Muscle layer of duodenum (tissue), 2 donors: Measurements from ENCODE around the gene PLA2G2F.

Experiments
- H3K27ac ChIP-seq: one replicate; pipeline ENCODE4 v1.7.0; 2013; ENCODE audit warnings: mild to moderate bottlenecking, low read length
- H3K27me3 ChIP-seq: one replicate; pipeline ENCODE4 v1.7.0; 2013; ENCODE audit warnings: low read depth, mild to moderate bottlenecking, control low read depth, low read length
- H3K36me3 ChIP-seq, 2 donors: one replicate each; pipeline ENCODE4 v1.7.0; 2013; ENCODE audit warnings: low read length in 2 of 2, control low read depth in 1 of 2, mild to moderate bottlenecking in 1 of 2; ENCODE audit not compliant: insufficient read depth in 2 of 2, control insufficient read depth in 1 of 2
- H3K4me1 ChIP-seq, 2 donors: one replicate each; pipeline ENCODE4 v1.7.0; 2013; ENCODE audit warnings: low read length in 2 of 2, mild to moderate bottlenecking in 2 of 2, control low read depth in 1 of 2, moderate library complexity in 1 of 2; ENCODE audit not compliant: insufficient read depth in 2 of 2, control insufficient read depth in 1 of 2
- H3K4me3 ChIP-seq, 2 donors: one replicate each; pipeline ENCODE4 v1.7.0; 2013; ENCODE audit warnings: low read length in 2 of 2, low read depth in 1 of 2, mild to moderate bottlenecking in 1 of 2
- H3K9me3 ChIP-seq, 2 donors: one replicate each; pipeline ENCODE4 v1.7.0; 2013; ENCODE audit warnings: low read length in 2 of 2, control low read depth in 1 of 2, mild to moderate bottlenecking in 1 of 2; ENCODE audit not compliant: control insufficient read depth in 1 of 2
- donor health status: healthy.

PLA2G2F gene

DNA sequence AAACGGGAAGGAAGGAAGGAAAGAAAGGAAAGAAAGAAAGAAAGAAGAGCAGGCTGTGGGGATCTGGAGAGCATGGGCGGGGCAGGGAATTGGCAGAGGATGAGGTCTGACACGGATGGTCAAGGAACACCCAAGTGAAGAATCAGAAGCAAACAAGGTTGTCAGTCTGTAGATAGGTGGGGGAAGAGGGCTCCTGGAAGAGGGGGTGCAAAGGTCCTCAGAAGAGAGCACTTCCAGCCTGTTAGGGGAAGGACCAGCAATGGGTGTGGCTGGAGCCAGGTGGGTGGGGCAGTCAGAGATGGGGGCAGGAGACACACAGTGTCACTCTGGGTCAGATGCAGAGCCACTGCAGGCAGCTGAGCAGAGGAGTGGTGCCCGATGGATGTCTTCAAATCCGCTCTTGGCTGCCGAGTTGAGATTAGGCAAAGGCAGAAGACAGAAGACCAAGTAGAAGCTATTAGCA, 58.2 kb downstream of the PLA2G2F start:
- Histone ChIP-seq H3K36me3 (no peaks in the 10 kb centered on the region), H3K9me3 (no peaks in the 10 kb centered on the region), H3K4me3 (no peak overlapping the region), H3K4me1 (peaks cover 0 to 12% of the 10 kb centered on the region in 2 donors), H3K27me3 (no peaks in the 10 kb centered on the region), H3K27ac (no peak overlapping the region)

DNA sequence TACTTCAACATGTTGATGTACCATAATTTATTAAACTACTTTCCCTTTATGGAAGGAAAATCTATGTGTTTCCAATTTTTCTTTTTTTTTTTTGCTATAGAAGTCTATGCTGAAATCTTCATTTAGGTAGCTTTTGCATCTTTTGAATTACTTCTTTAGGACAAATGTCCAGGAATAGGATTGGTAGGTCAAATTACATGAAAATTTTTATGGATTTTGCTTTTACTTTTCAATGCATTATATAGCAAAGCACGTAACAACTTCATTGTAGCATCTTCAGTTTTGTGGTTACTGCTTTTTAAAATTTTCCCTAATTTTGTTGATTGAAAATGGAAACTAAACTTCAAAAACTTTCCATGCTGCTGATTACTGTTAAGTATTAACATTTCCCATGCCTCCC, 59.2 kb downstream of the PLA2G2F start:
- H3K4me1 ChIP-seq, result peaks cover 0 to 12% of the 10 kb centered on the region in 2 donors
- no peak overlapping the region for H3K4me3 ChIP-seq
- H3K36me3 ChIP-seq, result no peaks in the 10 kb centered on the region
- H3K27me3 ChIP-seq, result no peaks in the 10 kb centered on the region
- no peaks in the 10 kb centered on the region for H3K9me3 ChIP-seq
- H3K27ac ChIP-seq, result no peak overlapping the region

- Histone ChIP-seq H3K27ac (no peak overlapping the region), H3K27me3 (no peaks in the 10 kb centered on the region), H3K4me3 (no peak overlapping the region), H3K9me3 (no peaks in the 10 kb centered on the region), H3K36me3 (no peaks in the 10 kb centered on the region), H3K4me1 (peaks cover 0 to 12% of the 10 kb centered on the region in 2 donors)
These were observed 59.8 kb downstream of the PLA2G2F start for GRCh38 chr1:20198918-20199317.

DNA sequence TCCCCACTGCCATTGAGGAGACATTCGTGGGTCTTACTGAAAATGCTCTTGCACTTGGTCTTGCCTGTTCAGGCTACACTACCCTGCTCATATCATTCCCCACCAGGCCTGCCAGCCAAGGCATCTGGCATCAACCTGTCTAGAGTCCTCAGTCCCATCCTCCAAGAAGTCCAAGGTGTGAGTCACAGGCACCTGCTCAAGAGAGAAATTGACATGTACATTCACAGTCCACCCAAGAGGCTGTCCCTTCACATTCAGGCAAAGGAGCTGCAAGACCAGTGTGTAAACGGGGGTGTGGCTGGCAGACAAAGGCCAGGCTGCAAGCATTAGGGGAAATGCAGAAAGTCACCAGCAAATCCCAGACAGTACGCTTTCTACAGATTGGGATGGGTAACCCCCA, 60.3 kb downstream of the PLA2G2F start:
- Histone ChIP-seq H3K4me3 (no peak overlapping the region), H3K27ac (no peak overlapping the region), H3K27me3 (no peaks in the 10 kb centered on the region), H3K9me3 (no peaks in the 10 kb centered on the region), H3K36me3 (no peaks in the 10 kb centered on the region), H3K4me1 (peaks cover 0 to 9% of the 10 kb centered on the region in 2 donors)

DNA sequence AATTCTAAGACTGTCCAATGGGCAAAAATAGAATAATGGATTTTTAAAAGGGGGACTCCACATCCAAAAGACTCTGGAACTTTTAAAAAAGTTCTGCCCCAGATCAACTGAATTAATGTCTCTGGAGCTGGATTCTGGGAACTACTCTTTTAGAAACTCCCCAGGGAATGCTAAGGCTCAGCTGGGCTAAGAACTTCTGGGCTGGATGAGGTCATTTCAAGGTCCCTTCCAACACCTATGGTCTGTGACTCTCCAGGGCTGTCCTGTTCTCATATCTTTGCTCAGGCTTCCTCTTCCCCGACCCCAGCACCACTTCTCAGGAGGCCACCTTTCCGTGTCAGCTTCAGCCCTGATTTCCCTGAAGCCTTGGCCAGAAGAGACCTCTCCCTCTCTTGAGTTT, 60.7 kb downstream of the PLA2G2F start:
- Histone ChIP-seq H3K27me3 (no peaks in the 10 kb centered on the region), H3K4me1 (peaks cover 0 to 6% of the 10 kb centered on the region in 2 donors), H3K36me3 (no peaks in the 10 kb centered on the region), H3K9me3 (no peaks in the 10 kb centered on the region), H3K4me3 (no peak overlapping the region), H3K27ac (no peak overlapping the region)
